Gastrocnemius medialis (tissue), 4 donors: Measurements from ENCODE around the gene CACNA1C.

Source experiments
- POLR2A ChIP-seq, 2 donors: fragments of 450-650 bp; IDR thresholded peaks; one replicate each; pipeline ENCODE4 v1.6.1; 2017; ENCODE audit warnings: antibody characterized with exemption in 2 of 2, mild to moderate bottlenecking in 2 of 2, moderate library complexity in 2 of 2
- TF ChIP-seq, protein P1 (sequence below), 5 experiments: fragments of 450-650 bp in 3 of 5; fragments of 200-600 bp in 2 of 5; sonication (generic) in 2 of 5; IDR thresholded peaks in 4 of 5; conservative IDR thresholded peaks in 1 of 5; 1 replicate in 4 of 5; 2 replicates in 1 of 5; pipeline ENCODE4 v1.5.1; 2016 to 2019; ENCODE audit warnings: antibody characterized with exemption in 5 of 5, mild to moderate bottlenecking in 3 of 5, moderate library complexity in 3 of 5

DNA sequence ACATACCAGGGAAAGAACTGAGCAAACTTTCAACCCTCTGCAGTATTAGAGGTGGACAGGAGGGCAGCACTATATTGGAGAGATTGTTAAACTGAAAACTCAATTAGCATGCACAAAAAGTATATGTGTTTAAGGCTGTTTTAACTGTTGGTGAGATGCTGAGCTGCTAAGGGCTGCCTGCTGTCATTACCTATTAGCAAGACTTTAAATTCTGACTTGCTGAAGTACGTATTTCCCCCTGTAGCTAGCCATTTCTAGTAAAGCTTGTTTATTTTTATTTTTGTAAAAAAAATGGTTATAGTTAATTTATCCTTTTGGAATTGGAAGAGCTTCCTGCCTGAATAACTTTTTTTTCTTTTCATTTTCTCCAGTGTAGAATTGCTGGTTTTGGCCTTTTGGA, 92.2 kb downstream of the CACNA1C start:
- TF ChIP-seq, protein P1, sequence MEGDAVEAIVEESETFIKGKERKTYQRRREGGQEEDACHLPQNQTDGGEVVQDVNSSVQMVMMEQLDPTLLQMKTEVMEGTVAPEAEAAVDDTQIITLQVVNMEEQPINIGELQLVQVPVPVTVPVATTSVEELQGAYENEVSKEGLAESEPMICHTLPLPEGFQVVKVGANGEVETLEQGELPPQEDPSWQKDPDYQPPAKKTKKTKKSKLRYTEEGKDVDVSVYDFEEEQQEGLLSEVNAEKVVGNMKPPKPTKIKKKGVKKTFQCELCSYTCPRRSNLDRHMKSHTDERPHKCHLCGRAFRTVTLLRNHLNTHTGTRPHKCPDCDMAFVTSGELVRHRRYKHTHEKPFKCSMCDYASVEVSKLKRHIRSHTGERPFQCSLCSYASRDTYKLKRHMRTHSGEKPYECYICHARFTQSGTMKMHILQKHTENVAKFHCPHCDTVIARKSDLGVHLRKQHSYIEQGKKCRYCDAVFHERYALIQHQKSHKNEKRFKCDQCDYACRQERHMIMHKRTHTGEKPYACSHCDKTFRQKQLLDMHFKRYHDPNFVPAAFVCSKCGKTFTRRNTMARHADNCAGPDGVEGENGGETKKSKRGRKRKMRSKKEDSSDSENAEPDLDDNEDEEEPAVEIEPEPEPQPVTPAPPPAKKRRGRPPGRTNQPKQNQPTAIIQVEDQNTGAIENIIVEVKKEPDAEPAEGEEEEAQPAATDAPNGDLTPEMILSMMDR (IDR thresholded peaks at IDR 0.05 in 4 of 5, conservative IDR thresholded peaks at IDR 0.05 in 1 of 5) = no peak
- no peak for TF ChIP-seq POLR2A (IDR thresholded peaks at IDR 0.05)
